DOHH2 (cell line): ENCODE measurements around the gene CPNE1.

Experiments used
- CTCF ChIP-seq: fragments of 200-600 bp; sonication (generic); IDR thresholded peaks from one replicate; pipeline ENCODE4 v1.5.1; 2014; ENCODE audit warnings: antibody characterized with exemption, mild to moderate bottlenecking, low read depth, low read length; ENCODE audit not compliant: poor library complexity, severe bottlenecking
- EZH2phosphoT487 ChIP-seq: fragments of 200-600 bp; sonication (generic); IDR thresholded peaks from 2 replicates; pipeline ENCODE4 v1.6.1; 2017; ENCODE audit warnings: borderline replicate concordance, mild to moderate bottlenecking, antibody characterized with exemption, low read length, moderate library complexity, mixed read lengths

DNA sequence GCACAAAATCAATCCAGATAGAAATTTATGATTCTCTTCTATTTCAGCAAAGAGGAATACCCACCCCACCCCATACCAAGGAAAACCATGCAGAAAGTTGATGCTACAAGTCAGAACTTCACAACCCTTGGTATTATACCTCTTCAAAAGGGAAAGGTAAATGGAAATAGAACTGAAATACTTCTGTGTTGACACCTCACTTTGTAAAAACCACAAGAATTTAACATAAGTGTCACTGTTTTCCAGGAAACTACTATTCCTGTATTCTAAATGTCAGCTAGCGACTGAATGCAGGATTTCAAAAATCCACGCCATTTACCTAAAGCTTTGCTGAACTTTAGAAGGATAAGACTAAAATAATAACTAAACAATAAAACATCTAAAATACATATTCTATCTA lies 3.6 kb downstream of the CPNE1 start:
- TF ChIP-seq CTCF (no peak), EZH2phosphoT487 (no peak)
